GM21619 (cell line): ENCODE data around the gene DIAPH3.

Source experiments
- ATAC-seq: cut with Tn5 transposase; IDR thresholded peaks from one replicate; pipeline ENCODE4 v1.9.1; 2021; ENCODE audit not compliant: unreplicated experiment

Gene DIAPH3

DNA sequence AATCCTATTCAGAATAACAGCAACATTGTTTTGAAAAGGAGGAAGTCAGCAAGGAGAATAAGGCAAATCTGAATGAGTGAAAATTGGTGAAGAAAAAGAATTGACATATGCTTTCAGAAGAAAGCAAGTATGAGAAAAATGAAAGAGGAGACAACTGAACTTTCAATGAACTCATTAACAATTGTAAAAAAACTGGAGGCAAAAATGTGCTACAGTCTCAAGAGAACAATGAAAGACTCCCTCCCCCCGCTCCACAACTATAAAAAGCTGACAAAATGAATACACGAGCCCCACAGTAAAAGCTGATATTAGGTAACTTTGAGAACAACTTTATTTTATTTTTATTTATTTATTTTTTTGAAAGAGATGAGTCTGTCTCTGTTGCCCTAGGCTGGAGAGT is 373.1 kb downstream of the DIAPH3 start:
- no peak for ATAC-seq

DNA sequence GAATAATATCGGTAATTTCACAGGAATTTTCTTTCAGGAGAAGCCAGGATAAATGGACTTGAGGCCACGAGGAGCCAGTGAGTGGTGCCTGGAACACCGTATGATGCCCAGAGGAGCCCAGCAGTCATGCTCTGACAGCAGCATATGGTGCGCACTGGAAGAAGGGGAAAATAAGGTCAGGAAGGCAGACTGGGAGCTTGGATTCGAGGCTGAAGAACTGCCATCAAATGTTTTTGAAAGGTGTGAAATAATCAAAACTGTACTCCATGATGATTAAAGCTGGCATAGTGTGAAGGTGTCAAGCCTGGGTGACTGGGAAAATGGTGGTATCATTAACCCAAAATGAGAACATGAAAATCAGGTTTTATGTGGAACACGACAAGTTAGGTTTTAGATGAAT is 374.2 kb downstream of the DIAPH3 start:
- ATAC-seq = no peak

DNA sequence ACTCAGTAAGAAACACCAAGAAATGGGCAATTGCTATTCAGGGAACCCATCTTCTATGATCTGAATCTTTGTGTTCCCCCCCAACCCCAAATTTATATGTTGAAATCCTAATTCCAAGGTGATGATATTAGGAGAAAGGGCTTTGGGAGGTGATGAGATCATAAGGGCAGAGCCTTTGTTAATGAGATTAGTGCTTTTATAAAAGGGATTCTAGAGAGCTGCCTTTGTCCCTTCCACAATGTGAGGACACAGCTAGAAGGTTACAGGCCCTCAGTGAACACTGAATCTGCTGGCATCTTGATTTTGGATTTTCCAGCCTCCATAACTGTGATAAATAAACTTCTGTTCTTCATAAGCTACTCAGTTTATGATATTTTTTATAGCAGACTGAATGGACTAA is 376.0 kb downstream of the DIAPH3 start:
- no peak for ATAC-seq

DNA sequence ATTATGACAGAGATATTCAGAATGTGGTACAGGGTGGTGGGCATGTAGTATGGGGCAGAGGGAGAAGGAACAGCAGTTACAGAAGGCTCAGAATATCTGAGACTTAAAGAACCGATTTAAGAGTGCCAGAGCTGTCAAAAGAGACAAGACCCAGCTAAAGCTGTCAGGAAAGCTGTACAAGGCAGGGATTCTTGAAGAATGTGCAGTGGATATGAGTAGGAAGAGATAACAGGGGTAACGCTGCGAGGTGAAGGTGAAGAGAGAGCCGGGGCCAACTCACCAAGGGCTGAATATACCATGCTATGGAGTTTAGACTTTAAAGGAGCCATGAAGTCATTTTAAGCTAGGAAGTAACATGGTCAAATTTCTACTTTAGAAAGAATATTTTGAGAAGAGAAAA is 381.0 kb downstream of the DIAPH3 start:
- no peak for ATAC-seq

DNA sequence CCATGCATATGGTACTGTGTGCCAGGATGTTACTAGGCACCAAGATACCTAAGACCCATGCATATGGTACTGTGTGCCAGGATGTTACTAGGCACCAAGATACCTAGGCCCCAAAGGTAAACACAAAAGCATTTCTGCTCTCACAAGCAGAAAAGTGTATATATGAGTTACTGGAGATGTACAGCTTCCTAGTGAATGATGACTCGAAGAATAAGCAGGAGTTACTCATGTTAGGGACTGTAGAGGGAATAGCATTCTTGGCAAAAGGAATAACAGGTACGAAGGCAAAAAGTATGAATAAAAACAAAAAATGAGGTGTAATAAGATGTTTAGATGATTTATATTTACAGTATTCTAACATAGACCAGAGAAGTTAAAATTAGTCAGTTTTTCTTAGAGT is 383.7 kb downstream of the DIAPH3 start:
- ATAC-seq = no peak

DNA sequence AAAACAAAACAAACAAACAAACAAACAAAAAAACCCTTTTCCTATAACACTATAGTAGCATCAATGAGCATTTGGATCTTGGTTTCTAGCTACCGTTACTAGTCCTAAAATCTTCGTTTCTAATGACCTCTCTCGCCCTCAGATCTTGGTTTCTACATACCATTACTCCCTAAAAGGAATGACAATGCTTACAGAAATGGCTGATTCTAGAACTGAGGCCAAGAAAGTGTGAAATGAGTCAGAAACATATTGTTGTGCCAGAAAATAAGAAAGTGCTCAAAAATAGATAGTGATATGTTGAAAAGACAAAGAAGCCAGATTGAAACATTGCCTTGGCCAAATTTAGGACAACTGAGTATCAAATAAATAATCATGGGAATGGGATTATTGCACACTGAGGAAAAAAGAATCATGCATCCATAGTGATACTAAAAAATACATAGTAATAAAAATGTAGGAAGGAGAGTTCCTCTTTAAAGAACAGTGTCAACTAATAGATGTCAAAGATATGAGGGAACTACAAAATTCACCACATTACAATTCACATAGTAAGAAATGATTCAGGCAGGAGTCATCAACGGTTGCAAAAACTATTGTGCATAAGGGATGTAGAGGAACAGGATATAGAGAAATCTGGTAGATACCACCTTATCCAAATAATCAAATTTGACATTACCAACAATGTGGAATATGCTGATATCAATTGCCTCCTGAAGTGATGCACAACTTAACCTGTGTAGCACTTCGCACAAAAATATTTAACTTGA is 386.6 kb downstream of the DIAPH3 start:
- no peak for ATAC-seq

DNA sequence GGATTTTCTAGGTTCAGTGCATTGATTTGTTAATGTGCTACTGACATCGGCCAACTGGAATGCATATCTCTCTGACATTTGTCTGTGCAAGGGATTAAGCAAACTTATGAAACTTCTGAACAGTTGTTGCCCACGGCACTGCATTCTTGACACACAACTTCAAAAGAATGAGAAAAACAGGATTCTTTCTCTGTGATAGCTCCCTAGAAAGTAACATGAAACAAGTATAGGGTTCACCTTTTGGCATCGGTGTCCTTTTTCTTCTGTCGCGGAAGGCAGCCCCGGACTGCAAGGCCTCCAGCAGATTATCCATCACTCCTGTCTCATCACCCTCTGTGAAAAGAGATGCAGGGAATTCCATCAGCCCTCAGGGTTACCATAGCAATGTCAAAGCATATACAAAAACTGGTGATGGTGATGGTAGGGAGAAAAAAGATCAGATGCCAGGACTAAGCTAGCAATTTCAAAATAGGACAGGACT is 389.2 kb downstream of the DIAPH3 start:
- ATAC-seq = no peak

DNA sequence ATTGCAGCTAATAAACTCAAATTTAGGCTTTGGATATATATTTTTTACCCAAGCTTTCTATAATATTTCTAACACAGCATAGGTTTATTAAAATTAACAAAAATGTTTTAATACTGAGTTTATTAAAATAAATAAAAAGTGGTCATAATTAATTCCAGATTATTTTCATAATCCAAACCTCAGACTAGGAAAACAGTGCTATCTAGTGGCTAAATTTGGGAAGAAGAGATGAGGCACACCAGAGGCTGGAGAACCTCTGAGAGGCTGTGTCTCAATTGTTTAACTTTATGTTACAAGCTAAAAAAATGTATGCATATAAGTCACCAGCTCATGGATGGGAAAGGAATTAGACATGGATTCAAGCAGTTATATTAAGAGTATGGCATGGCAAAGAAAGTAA is 392.5 kb downstream of the DIAPH3 start:
- no peak for ATAC-seq

DNA sequence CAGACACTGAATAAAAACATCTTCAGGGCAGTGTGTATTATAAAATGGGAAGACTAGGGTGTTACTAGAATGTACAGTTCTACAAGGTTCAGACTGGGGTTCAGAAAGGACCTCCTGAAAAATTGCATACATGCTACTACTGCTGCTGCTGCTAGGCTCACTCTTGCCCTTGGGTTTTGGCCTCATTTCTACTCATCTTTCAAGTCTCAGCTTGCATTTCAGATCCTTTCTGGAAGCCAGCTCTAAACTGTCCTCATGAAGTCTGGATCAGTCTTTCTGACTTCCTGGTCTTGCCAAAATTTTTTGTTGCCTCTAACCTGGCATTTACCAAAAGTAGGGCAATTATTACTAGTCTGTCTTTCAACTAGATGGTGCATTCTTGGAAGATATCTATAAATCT is 393.3 kb downstream of the DIAPH3 start:
- ATAC-seq = no peak

DNA sequence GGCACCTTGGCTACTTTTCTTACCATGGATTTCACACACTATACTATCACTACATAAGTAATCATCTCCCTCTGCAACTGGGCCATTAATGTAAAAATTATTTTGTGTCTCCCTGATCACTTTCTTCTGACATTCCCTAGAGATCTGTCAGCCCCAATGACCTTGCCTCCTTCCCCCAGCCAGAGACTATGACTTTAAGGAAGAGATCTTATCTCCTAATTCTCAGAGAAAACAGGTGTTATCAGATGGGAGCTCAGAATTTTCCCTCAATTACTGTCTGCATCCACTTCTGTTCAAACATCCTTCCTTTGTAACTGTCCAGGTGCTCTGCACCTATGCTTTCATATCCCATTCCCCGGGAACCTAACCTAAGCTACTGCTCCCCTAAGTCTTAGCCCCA is 397.5 kb downstream of the DIAPH3 start:
- ATAC-seq = no peak

DNA sequence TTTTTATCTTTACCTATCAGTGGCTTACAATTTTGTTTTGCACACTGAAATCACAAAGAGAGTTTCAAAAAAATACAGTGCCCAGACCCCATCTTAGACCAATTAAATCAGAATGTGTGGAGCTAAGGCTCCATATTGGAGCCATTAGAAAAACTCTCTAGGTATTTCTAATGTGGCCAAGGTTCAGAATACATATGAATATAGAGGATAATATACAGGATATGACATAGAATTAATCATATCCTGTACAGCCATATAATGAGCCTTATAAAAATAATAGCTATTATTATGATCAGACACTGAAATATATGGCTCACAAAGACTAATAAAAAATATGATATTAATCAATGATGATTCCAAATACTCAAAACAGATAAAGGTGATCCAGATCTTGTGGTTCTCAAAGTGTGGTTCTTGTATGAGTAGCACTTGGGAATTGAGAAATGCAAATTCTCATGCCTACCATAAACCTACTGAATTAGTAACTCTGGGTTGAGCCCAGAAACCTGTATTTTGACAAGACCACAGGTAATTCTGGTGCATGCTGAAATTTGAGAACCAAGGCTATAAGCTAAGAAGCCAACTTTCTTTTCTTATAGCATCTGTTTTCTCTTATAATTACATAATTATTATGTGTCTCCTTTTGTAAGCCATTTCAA is 408.0 kb downstream of the DIAPH3 start:
- peak; percentile 53 for ATAC-seq

DNA sequence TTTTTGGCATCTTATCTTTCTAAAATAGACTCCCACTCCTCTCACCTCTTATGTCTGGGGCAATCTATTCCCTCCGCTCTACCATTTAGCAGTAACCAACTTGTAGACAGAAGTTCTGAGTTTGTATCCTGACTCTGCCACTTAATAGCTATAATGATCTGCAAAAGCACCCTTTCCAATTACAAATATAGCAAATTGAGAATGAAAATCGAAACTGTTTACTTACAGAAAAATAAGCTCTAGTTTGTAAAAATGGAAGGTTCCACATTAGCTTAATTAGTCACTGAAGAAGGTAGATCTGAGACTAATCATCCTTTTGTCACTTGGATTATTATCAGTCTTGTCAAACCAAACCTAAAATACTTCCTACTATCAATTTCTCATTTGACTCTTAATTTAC is 409.3 kb downstream of the DIAPH3 start:
- peak; percentile 54 for ATAC-seq

DNA sequence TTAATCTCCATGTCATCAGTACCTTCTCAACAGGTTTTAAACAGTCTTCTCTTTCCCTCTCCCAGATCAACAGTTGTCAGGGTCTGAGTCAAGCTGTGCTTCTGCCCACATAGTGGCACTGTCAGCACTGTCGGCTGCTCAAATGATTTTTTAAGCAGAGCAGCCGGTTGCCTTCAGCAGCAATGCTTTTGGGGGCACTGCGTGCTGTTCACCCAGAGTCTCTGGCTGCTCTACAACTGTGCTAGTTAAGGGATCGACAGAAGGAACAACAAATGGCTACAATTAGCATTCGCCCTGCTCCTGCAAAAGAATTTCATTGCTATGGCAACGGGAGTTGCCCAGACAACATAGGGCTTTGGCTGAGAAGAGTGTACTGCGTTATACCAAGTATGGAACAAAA is 412.9 kb downstream of the DIAPH3 start:
- no peak for ATAC-seq

DNA sequence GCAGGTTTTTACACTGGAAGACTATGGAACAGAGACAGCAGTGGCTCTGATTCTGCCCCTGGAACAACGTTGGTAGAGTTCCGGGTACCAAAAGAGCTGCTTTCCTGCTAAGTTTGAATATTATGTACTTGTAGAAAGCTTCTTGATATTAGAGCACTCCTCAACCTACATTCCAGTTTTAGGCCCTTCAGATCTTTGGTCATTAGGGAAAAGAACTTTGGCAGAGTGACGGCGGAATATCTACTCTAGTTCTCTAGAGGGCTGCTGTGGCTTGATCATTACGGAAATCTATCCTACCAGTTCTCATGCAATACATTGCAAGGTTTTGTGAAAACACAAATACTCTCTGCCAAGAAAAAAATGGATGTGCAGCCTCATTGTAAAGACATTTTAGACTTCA is 415.7 kb downstream of the DIAPH3 start:
- no peak for ATAC-seq

DNA sequence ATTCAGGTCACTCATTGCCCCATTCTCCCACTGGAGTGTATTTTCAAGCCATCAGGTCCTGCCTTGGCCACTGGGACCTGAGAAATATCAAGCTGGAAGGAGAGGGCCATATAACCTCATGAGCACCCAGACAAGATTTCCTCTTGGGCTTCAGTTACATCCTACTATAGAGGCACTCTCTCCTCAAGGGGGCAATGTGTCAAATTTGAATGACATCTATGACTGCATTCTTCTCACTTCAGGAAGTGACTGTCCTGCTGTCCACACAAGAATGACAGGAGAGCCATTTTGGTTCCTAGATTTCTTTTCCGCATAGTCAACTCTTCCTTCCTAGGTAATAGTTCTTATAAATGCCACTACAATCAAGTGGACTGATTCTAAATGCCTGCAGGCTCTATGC is 416.2 kb downstream of the DIAPH3 start:
- peak; percentile 38 for ATAC-seq

DNA sequence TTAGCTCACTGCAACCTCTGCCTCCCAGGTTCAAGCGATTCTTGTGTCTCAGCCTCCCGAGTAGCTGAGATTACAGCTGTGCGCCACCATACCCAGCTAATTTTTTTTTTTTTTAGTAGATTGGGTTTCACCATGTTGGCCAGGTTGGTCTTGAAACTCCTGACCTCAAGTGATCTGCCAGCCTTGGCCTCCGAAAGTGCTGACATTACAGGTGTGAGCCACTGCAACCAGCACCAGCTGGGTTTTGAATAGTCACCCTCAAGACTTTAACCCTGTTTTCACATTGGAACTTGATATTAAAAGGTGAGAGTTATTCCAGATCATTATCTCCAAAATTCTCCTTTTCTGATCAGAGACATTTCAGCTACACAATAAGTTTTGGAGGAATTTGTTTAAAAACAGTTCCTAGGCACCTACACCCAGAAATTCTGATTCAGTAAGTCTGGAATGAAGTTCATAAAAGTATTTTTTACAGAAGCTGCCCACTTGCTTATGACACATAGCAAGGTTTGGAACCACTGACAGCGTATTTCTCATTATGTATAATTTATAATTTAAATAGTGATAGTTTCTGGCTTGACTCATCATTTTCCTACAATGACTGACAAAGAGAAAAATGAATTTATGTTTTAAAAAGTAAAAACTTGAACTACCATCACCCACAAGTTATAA is 417.3 kb downstream of the DIAPH3 start:
- no peak for ATAC-seq

DNA sequence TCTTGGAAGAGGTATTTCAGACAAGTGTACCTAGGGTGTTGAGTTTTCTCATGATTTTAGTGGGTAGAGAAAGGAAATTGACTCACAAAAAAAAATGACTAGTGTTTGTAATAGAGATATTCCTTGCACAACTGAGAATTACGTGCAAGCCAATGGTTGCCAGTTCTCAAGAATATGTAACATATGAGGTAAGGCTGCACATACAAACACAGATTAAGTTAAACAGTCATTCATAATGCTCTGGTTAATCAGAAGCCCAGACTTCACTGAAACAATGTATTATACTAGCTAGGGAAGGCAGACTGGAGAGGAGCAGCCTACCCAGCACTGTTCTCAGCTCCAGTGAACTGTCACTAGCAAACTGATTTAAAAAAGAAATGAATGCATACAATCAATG is 418.3 kb downstream of the DIAPH3 start:
- ATAC-seq = peak; percentile 62

DNA sequence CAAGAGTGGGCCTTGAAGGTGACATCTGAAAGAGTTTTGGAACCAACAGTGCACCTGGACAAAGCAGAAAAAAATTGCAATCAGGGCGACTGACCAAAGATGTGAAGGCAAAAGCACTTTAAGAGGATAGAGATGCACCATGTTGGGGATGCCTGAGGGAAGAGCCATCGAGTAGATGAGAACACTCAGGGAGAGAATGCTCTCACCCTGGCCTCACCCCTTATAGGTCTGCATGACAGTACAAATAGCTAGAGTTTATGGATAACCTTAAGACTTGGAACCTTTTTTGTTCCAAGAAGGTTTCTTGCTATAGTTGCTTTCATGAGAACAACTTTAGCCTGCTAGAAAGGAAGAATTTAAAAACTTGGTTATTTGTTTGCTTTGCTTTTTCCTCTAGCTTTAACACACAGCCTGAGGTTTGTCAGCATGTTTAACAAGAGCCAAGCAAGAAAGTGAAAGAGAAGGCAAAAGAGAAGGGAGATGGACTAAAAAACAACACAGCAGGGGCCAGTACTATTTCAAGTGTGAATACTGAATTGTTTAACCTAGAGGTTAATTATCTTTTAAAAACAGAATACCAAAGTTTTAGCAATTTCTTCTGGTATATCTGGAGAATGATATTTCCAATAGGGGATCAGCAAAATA is 418.9 kb downstream of the DIAPH3 start:
- peak; percentile 52 for ATAC-seq

DNA sequence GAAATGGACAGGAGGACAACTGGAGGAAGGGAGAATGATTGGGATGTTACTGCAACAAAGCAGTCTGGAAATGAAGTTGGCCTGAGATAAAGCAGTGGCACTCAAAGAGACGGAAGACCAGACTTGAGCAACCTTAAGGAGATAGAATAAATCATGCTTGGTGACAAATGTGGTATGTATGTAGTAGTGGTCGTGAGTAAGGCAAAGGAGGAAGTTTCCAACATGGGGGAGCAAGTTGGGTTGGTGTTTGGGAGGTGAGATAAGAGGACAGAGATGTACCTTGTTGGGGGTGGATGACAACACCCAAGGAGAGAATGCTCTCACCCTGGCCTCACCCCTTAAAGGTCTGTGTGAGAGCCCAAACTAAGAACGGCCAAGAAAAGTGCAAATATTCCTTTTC is 420.5 kb downstream of the DIAPH3 start:
- no peak for ATAC-seq

DNA sequence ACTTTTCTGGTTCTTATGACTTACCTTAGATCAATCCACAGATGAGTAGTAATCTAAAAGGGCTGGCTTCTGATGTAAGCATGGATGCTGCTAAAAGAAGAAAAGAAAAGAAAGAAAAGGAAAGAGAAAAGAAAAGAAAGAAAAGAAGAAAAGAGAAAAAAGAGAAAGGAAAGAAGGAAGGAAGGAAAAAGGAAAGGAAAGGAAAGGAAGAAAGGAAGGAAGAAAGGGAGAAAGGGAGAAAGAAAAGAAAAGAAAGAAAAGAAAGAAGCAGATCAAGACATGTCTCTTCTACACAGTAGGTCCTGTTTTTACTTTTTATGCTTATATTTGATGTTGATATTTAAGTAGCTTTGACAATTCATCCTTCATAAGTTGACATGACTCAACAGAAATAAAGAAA is 421.3 kb downstream of the DIAPH3 start:
- no peak for ATAC-seq

DNA sequence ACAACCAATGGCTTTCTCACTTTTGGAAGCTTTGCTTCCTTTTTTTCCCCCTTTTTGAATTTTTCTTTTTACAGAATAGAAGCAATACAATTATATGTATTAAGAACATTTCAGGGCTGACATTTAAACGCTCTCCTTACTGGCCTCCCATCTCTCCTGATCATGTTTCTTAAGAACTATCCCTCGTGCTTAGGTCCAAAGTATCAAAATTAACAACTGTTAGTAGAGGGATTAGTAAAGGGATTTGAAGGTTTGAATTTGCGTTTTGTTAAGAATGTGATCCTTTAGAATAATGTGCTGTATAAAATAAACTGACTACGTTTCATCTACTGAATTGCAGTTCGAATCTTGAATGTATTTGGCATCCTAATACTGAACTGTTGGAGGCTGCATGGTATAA is 424.8 kb downstream of the DIAPH3 start:
- ATAC-seq = no peak

DNA sequence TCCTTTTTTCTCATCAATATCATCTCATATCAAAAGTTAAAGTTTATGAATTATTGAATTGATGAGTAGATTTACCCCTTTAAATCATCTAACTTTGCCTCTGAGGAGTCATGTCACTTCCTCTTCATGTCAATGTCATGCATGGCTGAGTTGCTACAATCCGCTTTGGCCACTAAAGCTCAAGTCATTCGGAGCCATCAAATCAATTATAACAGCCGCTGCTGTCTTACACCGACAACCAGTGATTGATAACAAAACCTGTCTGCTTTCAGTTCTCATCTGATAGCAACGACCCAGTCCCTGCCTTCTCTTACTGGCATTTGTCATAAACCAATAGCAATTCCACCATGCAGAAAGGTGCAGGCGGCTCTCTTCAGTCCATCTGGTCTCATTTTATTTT is 429.3 kb downstream of the DIAPH3 start:
- ATAC-seq = peak; percentile 100
